GM18507 (cell line): ENCODE data around the gene RPL18.
"Not testable (repeated sequence)": the region's sequence is repeated elsewhere in the genome, so short reads cannot be mapped to it uniquely, and the experiment has no call there.

Experiments
- DNase-seq: peaks from one replicate; pipeline ENCODE4 v3.0.0; 2011; ENCODE audit warnings: low read depth; ENCODE audit not compliant: insufficient read length; ENCODE audit errors: extremely low spot score
- FAIRE-seq: peaks from 2 replicates; lab custom pipeline; 2011; peaks lifted over from hg19 to GRCh38; lab: Jason Lieb, UNC

The RPL18 gene

GRCh38 chr19:48618916-48619691, at the start of gene RPL18, which contains the start of gene SPHK2:
RPL18 (minus strand) TSS chr19:48619178; CDS start chr19:48619143, 35 bp downstream.
SPHK2 (plus strand) TSS chr19:48619506; CDS start chr19:48620515, 1,009 bp downstream.
- DNase-seq = peak; percentile 93
- FAIRE-seq = peak; percentile 98

- FAIRE-seq = no peak
- no peak for DNase-seq
Measured at GRCh38 chr19:48668761-48669160, 49.8 kb upstream of the RPL18 start.

- no peak for DNase-seq
- FAIRE-seq = no peak
Measured at GRCh38 chr19:48668332-48668731, 49.4 kb upstream of the RPL18 start.

GRCh38 chr19:48665786-48666185, 46.8 kb upstream of the RPL18 start:
- DNase-seq (no peak), FAIRE-seq (no peak)

GRCh38 chr19:48664476-48664875, 45.5 kb upstream of the RPL18 start:
- FAIRE-seq (no peak), DNase-seq (no peak)

- DNase-seq (no peak), FAIRE-seq (no peak)
Measured at GRCh38 chr19:48663667-48664066, 44.7 kb upstream of the RPL18 start.

GRCh38 chr19:48661711-48662090, 42.7 kb upstream of the RPL18 start:
- no peak for DNase-seq

GRCh38 chr19:48660852-48661710, 42.1 kb upstream of the RPL18 start:
- DNase-seq (peak; percentile 98), FAIRE-seq (peak; percentile 98)

More at GRCh38 chr19:48661711-48662090, 42.7 kb upstream of the RPL18 start:
- FAIRE-seq = no peak

- peak; percentile 62 for FAIRE-seq
Measured at GRCh38 chr19:48659768-48660167, 40.8 kb upstream of the RPL18 start.

GRCh38 chr19:48658483-48658882, 39.5 kb upstream of the RPL18 start:
- FAIRE-seq = no peak

More at GRCh38 chr19:48659768-48660167, 40.8 kb upstream of the RPL18 start:
- no peak for DNase-seq

GRCh38 chr19:48657828-48658227, 38.9 kb upstream of the RPL18 start:
- DNase-seq, FAIRE-seq: not testable (repeated sequence)

More at GRCh38 chr19:48658483-48658882, 39.5 kb upstream of the RPL18 start:
- no peak for DNase-seq

- no peak for FAIRE-seq
- no peak for DNase-seq
Measured at GRCh38 chr19:48656840-48657474, 38.0 kb upstream of the RPL18 start.

- DNase-seq = no peak
Measured at GRCh38 chr19:48654299-48655059, 35.5 kb upstream of the RPL18 start.

GRCh38 chr19:48651683-48652048, 32.7 kb upstream of the RPL18 start:
- FAIRE-seq = no peak
- no peak for DNase-seq

More at GRCh38 chr19:48654299-48655059, 35.5 kb upstream of the RPL18 start:
- no peak for FAIRE-seq

GRCh38 chr19:48650974-48651682, 32.1 kb upstream of the RPL18 start:
- no peak for DNase-seq
- no peak for FAIRE-seq

GRCh38 chr19:48648134-48648533, 29.2 kb upstream of the RPL18 start:
- DNase-seq (no peak), FAIRE-seq (no peak)

- FAIRE-seq = no peak
- no peak for DNase-seq
Measured at GRCh38 chr19:48646722-48647216, 27.8 kb upstream of the RPL18 start.

GRCh38 chr19:48646001-48646721, 27.2 kb upstream of the RPL18 start, which contains the start of gene CA11:
CA11 (minus strand) TSS chr19:48646187; CDS start chr19:48645632, 555 bp downstream.
- peak; percentile 82 for DNase-seq
- peak; percentile 83 for FAIRE-seq
